Measurements from ENCODE around the gene FGD6.

FGD6 gene

GRCh38 chr12:95207407-95207806, 9.9 kb downstream of the FGD6 start:
- no peaks in the 10 kb centered on the region for H3K36me3 ChIP-seq (ENCODE audit: control insufficient read depth, insufficient read depth, low read length)
- H3K27ac ChIP-seq (ENCODE audit: insufficient read depth, low read length, poor library complexity, severe bottlenecking), result no peak overlapping the region

GRCh38 chr12:95206916-95207315, 10.4 kb downstream of the FGD6 start:
- H3K4me1 ChIP-seq (ENCODE audit: control insufficient read depth, insufficient read depth, low read length, poor library complexity, severe bottlenecking), result no peaks in the 10 kb centered on the region
- H3K4me3 ChIP-seq (ENCODE audit: insufficient read depth, low read depth, low read length, poor library complexity, severe bottlenecking), result no peak overlapping the region
- no peak overlapping the region for H3K27ac ChIP-seq (ENCODE audit: insufficient read depth, low read length, poor library complexity, severe bottlenecking)
- H3K36me3 ChIP-seq (ENCODE audit: control insufficient read depth, insufficient read depth, low read length), result no peaks in the 10 kb centered on the region
- DNase-seq, result no peak
- no peaks in the 10 kb centered on the region for H3K27me3 ChIP-seq (replicated peaks; ENCODE audit: control insufficient read depth, insufficient read depth, low read length, poor library complexity, severe bottlenecking)
- no peaks in the 10 kb centered on the region for H3K9me3 ChIP-seq (ENCODE audit: control insufficient read depth, low read length)

More at GRCh38 chr12:95207407-95207806, 9.9 kb downstream of the FGD6 start:
- Histone ChIP-seq H3K4me1 (ENCODE audit: control insufficient read depth, insufficient read depth, low read length, poor library complexity, severe bottlenecking) (no peaks in the 10 kb centered on the region), H3K4me3 (ENCODE audit: insufficient read depth, low read depth, low read length, poor library complexity, severe bottlenecking) (no peak overlapping the region), H3K9me3 (ENCODE audit: control insufficient read depth, low read length) (no peaks in the 10 kb centered on the region), H3K27me3 (replicated peaks; ENCODE audit: control insufficient read depth, insufficient read depth, low read length, poor library complexity, severe bottlenecking) (no peaks in the 10 kb centered on the region)
- DNase-seq, result no peak

- Histone ChIP-seq H3K9me3 (ENCODE audit: control insufficient read depth, low read length) (no peaks in the 10 kb centered on the region), H3K27me3 (replicated peaks; ENCODE audit: control insufficient read depth, insufficient read depth, low read length, poor library complexity, severe bottlenecking) (no peaks in the 10 kb centered on the region), H3K27ac (ENCODE audit: insufficient read depth, low read length, poor library complexity, severe bottlenecking) (no peak overlapping the region), H3K4me3 (ENCODE audit: insufficient read depth, low read depth, low read length, poor library complexity, severe bottlenecking) (no peak overlapping the region), H3K4me1 (ENCODE audit: control insufficient read depth, insufficient read depth, low read length, poor library complexity, severe bottlenecking) (no peaks in the 10 kb centered on the region), H3K36me3 (ENCODE audit: control insufficient read depth, insufficient read depth, low read length) (no peaks in the 10 kb centered on the region)
- no peak for DNase-seq
These were observed 11.6 kb downstream of the FGD6 start for GRCh38 chr12:95205685-95206084.

- Histone ChIP-seq H3K27me3 (replicated peaks; ENCODE audit: control insufficient read depth, insufficient read depth, low read length, poor library complexity, severe bottlenecking) (no peaks in the 10 kb centered on the region), H3K4me3 (ENCODE audit: insufficient read depth, low read depth, low read length, poor library complexity, severe bottlenecking) (no peak overlapping the region), H3K36me3 (ENCODE audit: control insufficient read depth, insufficient read depth, low read length) (no peaks in the 10 kb centered on the region), H3K4me1 (ENCODE audit: control insufficient read depth, insufficient read depth, low read length, poor library complexity, severe bottlenecking) (no peaks in the 10 kb centered on the region), H3K9me3 (ENCODE audit: control insufficient read depth, low read length) (no peaks in the 10 kb centered on the region), H3K27ac (ENCODE audit: insufficient read depth, low read length, poor library complexity, severe bottlenecking) (no peak overlapping the region)
- DNase-seq, result no peak
These were observed 12.1 kb downstream of the FGD6 start for GRCh38 chr12:95205016-95205624.

GRCh38 chr12:95204141-95204866, 13.0 kb downstream of the FGD6 start:
- DNase-seq, result no peak
- no peak overlapping the region for H3K4me3 ChIP-seq (ENCODE audit: insufficient read depth, low read depth, low read length, poor library complexity, severe bottlenecking)
- H3K4me1 ChIP-seq (ENCODE audit: control insufficient read depth, insufficient read depth, low read length, poor library complexity, severe bottlenecking), result no peaks in the 10 kb centered on the region
- H3K9me3 ChIP-seq (ENCODE audit: control insufficient read depth, low read length), result no peaks in the 10 kb centered on the region
- H3K27ac ChIP-seq (ENCODE audit: insufficient read depth, low read length, poor library complexity, severe bottlenecking), result no peak overlapping the region
- H3K27me3 ChIP-seq (replicated peaks; ENCODE audit: control insufficient read depth, insufficient read depth, low read length, poor library complexity, severe bottlenecking), result no peaks in the 10 kb centered on the region
- no peaks in the 10 kb centered on the region for H3K36me3 ChIP-seq (ENCODE audit: control insufficient read depth, insufficient read depth, low read length)

GRCh38 chr12:95203487-95204030, 13.7 kb downstream of the FGD6 start:
- DNase-seq, result no peak
- no peaks in the 10 kb centered on the region for H3K4me1 ChIP-seq (ENCODE audit: control insufficient read depth, insufficient read depth, low read length, poor library complexity, severe bottlenecking)
- H3K27ac ChIP-seq (ENCODE audit: insufficient read depth, low read length, poor library complexity, severe bottlenecking), result no peak overlapping the region
- no peaks in the 10 kb centered on the region for H3K9me3 ChIP-seq (ENCODE audit: control insufficient read depth, low read length)
- H3K27me3 ChIP-seq (replicated peaks; ENCODE audit: control insufficient read depth, insufficient read depth, low read length, poor library complexity, severe bottlenecking), result no peaks in the 10 kb centered on the region
- H3K36me3 ChIP-seq (ENCODE audit: control insufficient read depth, insufficient read depth, low read length), result no peaks in the 10 kb centered on the region
- no peak overlapping the region for H3K4me3 ChIP-seq (ENCODE audit: insufficient read depth, low read depth, low read length, poor library complexity, severe bottlenecking)

- no peaks in the 10 kb centered on the region for H3K27me3 ChIP-seq (replicated peaks; ENCODE audit: control insufficient read depth, insufficient read depth, low read length, poor library complexity, severe bottlenecking)
- no peak overlapping the region for H3K27ac ChIP-seq (ENCODE audit: insufficient read depth, low read length, poor library complexity, severe bottlenecking)
- no peaks in the 10 kb centered on the region for H3K9me3 ChIP-seq (ENCODE audit: control insufficient read depth, low read length)
- no peak for DNase-seq
- no peaks in the 10 kb centered on the region for H3K36me3 ChIP-seq (ENCODE audit: control insufficient read depth, insufficient read depth, low read length)
- no peak overlapping the region for H3K4me3 ChIP-seq (ENCODE audit: insufficient read depth, low read depth, low read length, poor library complexity, severe bottlenecking)
- H3K4me1 ChIP-seq (ENCODE audit: control insufficient read depth, insufficient read depth, low read length, poor library complexity, severe bottlenecking), result no peaks in the 10 kb centered on the region
These were observed 14.4 kb downstream of the FGD6 start for GRCh38 chr12:95202691-95203486.

- Histone ChIP-seq H3K36me3 (ENCODE audit: control insufficient read depth, insufficient read depth, low read length) (no peaks in the 10 kb centered on the region), H3K27me3 (replicated peaks; ENCODE audit: control insufficient read depth, insufficient read depth, low read length, poor library complexity, severe bottlenecking) (no peaks in the 10 kb centered on the region), H3K4me3 (ENCODE audit: insufficient read depth, low read depth, low read length, poor library complexity, severe bottlenecking) (no peak overlapping the region), H3K4me1 (ENCODE audit: control insufficient read depth, insufficient read depth, low read length, poor library complexity, severe bottlenecking) (no peaks in the 10 kb centered on the region), H3K9me3 (ENCODE audit: control insufficient read depth, low read length) (no peaks in the 10 kb centered on the region), H3K27ac (ENCODE audit: insufficient read depth, low read length, poor library complexity, severe bottlenecking) (no peak overlapping the region)
- no peak for DNase-seq
These were observed 16.1 kb downstream of the FGD6 start for GRCh38 chr12:95201056-95201670.

GRCh38 chr12:95200128-95200894, 17.0 kb downstream of the FGD6 start:
- Histone ChIP-seq H3K9me3 (ENCODE audit: control insufficient read depth, low read length) (no peaks in the 10 kb centered on the region), H3K36me3 (ENCODE audit: control insufficient read depth, insufficient read depth, low read length) (no peaks in the 10 kb centered on the region), H3K4me3 (ENCODE audit: insufficient read depth, low read depth, low read length, poor library complexity, severe bottlenecking) (no peak overlapping the region), H3K4me1 (ENCODE audit: control insufficient read depth, insufficient read depth, low read length, poor library complexity, severe bottlenecking) (no peaks in the 10 kb centered on the region), H3K27me3 (replicated peaks; ENCODE audit: control insufficient read depth, insufficient read depth, low read length, poor library complexity, severe bottlenecking) (no peaks in the 10 kb centered on the region), H3K27ac (ENCODE audit: insufficient read depth, low read length, poor library complexity, severe bottlenecking) (no peak overlapping the region)
- no peak for DNase-seq
